ENCODE results near the gene RP2.

RP2 gene

GRCh38 chrX:46864606-46865005 is 27.8 kb downstream of the RP2 start:
- no peak overlapping the region for H3K4me3 ChIP-seq (ENCODE audit: low read depth, low read length)

DNA sequence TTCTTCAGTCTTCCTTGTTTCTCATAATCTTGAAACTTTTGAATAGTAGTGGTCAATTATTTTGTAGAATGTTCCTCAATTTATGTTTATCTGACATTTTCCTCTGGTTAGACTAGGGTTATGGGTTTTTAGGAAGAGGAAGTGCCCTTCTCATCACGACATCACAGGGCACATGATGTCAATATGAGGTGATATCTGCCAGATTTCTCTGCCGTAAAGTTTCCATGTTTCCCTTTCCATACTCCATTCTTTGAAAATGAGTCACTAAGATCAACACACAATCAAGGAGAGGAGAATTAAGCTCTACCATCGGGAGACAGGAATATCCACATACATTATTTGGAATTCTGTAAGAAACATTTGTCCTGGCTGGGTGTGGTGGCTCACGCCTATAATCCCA is 28.4 kb downstream of the RP2 start:
- TF ChIP-seq CTCF (IDR thresholded peaks at IDR 0.05; ENCODE audit: borderline replicate concordance, insufficient read depth, low read depth, low read length): no peak
- H3K4me3 ChIP-seq (ENCODE audit: low read depth, low read length): no peak overlapping the region

More at GRCh38 chrX:46864606-46865005, 27.8 kb downstream of the RP2 start:
- no peak for TF ChIP-seq CTCF (IDR thresholded peaks at IDR 0.05; ENCODE audit: borderline replicate concordance, insufficient read depth, low read depth, low read length)

DNA sequence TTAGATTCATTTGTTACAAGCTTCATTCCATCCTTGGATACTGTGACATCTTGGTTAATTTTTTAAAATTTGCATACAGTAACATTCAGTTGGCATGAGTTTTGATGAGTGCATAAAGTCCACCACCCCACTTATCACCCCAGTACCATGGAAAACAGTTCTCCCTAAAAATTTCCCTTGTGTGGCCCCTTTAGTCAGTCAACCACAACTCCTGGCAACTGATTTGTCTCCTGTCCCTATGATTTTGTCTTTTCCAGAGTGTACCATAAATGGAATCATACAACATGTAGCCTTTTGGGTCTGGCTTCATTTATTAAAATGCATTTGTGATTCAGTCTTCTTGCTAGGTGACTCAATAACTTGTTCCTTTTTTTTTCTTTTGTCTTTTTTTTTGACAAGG is 29.9 kb downstream of the RP2 start:
- TF ChIP-seq CTCF (IDR thresholded peaks at IDR 0.05; ENCODE audit: borderline replicate concordance, insufficient read depth, low read depth, low read length): no peak

DNA sequence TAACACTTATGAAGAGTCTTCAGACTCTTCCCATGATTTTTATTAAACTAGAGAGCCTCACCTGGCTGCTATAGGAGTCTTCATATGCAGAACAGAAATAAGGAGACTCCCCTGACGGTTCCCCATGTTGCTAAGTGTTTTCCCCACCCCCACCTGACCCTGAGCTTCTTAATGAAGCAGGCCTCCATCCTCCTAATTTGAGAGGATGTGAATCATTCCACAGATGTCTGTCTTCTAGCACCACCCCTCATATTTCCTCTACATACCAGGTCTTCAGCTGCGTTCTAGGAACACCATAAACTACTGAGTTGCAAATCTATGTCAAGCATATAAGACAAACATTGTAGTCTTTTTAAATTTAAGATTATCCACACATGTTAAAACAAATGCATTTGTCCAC is 36.9 kb downstream of the RP2 start:
- H3K4me3 ChIP-seq (ENCODE audit: low read depth, low read length): no peak overlapping the region

More for the DNA sequence above, 29.9 kb downstream of the RP2 start:
- H3K4me3 ChIP-seq (ENCODE audit: low read depth, low read length): no peak overlapping the region

GRCh38 chrX:46876901-46877300 is 40.1 kb downstream of the RP2 start:
- H3K4me3 ChIP-seq (ENCODE audit: low read depth, low read length): no peak overlapping the region
- TF ChIP-seq CTCF (IDR thresholded peaks at IDR 0.05; ENCODE audit: borderline replicate concordance, insufficient read depth, low read depth, low read length): no peak

More for the DNA sequence above, 36.9 kb downstream of the RP2 start:
- TF ChIP-seq CTCF (IDR thresholded peaks at IDR 0.05; ENCODE audit: borderline replicate concordance, insufficient read depth, low read depth, low read length): no peak

GRCh38 chrX:46882266-46882665 is 45.4 kb downstream of the RP2 start:
- TF ChIP-seq CTCF (IDR thresholded peaks at IDR 0.05; ENCODE audit: borderline replicate concordance, insufficient read depth, low read depth, low read length): no peak
- no peak overlapping the region for H3K4me3 ChIP-seq (ENCODE audit: low read depth, low read length)

DNA sequence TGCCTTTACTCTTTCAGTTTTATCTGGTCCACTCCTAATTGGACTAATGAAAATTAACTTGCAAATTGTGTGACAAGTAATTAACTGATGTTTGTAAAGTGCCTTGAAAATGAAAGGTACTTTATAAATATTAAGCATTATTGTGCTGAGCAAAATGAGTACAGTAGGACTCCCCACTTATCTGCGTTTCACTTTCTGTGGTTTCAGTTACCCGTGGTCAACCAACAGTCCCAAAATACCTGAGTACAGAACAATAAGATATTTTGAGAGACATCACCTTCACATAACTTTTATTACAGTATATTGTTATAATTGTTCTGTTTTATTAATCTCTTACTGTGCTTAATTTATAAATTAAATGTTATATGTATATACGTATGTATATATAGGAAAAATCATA is 48.0 kb downstream of the RP2 start:
- H3K4me3 ChIP-seq (ENCODE audit: low read depth, low read length): no peak overlapping the region
- no peak for TF ChIP-seq CTCF (IDR thresholded peaks at IDR 0.05; ENCODE audit: borderline replicate concordance, insufficient read depth, low read depth, low read length)
